HL-60/S4 treated with phorbol 12-myristate 13-acetate at 8.2 ng/mL for 4 days and 3 days (cell line): ENCODE measurements around the gene TMED5.
"Not testable (repeated sequence)": the region's sequence is repeated elsewhere in the genome, so short reads cannot be mapped to it uniquely, and the experiment has no call there.

Experiments
- in situ Hi-C: fragments of 300-500 bp; cut with MboI; formaldehyde crosslinking; loops from 2 replicates; pipeline ENCODE4 v1.15.0; 2022; ENCODE audit warnings: low sequenced_read_pairs

Gene TMED5

GRCh38 chr1:93179886-93180722 is at the start of gene TMED5:
Gene TMED5 (minus strand): TSS chr1:93180413. CDS start chr1:93180242, 171 bp downstream.
- in situ Hi-C loops: no loop called here

- in situ Hi-C loops: no loop called here
These were observed 42.9 kb upstream of the TMED5 start for GRCh38 chr1:93223023-93223675.

GRCh38 chr1:93221913-93222312 is 41.7 kb upstream of the TMED5 start:
- in situ Hi-C loops: no loop called here

GRCh38 chr1:93220716-93221115 is 40.5 kb upstream of the TMED5 start:
- in situ Hi-C loops: not testable (repeated sequence)

- in situ Hi-C loops: no loop called here
These were observed 39.2 kb upstream of the TMED5 start for GRCh38 chr1:93219443-93219842.

- in situ Hi-C loops: no loop called here
These were observed 35.1 kb upstream of the TMED5 start for GRCh38 chr1:93215322-93215721.

GRCh38 chr1:93207211-93207610 is 27.0 kb upstream of the TMED5 start:
- in situ Hi-C loops: no loop called here

GRCh38 chr1:93206567-93206954 is 26.3 kb upstream of the TMED5 start:
- in situ Hi-C loops: no loop called here

- in situ Hi-C loops: no loop called here
These were observed 25.8 kb upstream of the TMED5 start for GRCh38 chr1:93205892-93206566.

- in situ Hi-C loops: no loop called here
These were observed 20.5 kb upstream of the TMED5 start for GRCh38 chr1:93200714-93201113.

GRCh38 chr1:93200086-93200620 is 19.9 kb upstream of the TMED5 start:
- in situ Hi-C loops: no loop called here

- in situ Hi-C loops: no loop called here
These were observed 18.9 kb upstream of the TMED5 start for GRCh38 chr1:93199150-93199549.

- in situ Hi-C loops: no loop called here
These were observed 16.4 kb upstream of the TMED5 start for GRCh38 chr1:93196591-93196990.

GRCh38 chr1:93194231-93194990 is 14.2 kb upstream of the TMED5 start:
- in situ Hi-C loops: no loop called here

- in situ Hi-C loops: no loop called here
These were observed 10.2 kb upstream of the TMED5 start for GRCh38 chr1:93190432-93190831.

- in situ Hi-C loops: no loop called here
These were observed 6.5 kb upstream of the TMED5 start for GRCh38 chr1:93186667-93187066.

GRCh38 chr1:93180723-93181613 is 755 bp upstream of the TMED5 start, which contains the start of gene CCDC18:
Gene CCDC18 (plus strand): TSS chr1:93180724. CDS start chr1:93183362, 2,638 bp downstream.
- in situ Hi-C loops: no loop called here

GRCh38 chr1:93178418-93178817 is 1.8 kb downstream of the TMED5 start:
- in situ Hi-C loops: no loop called here

GRCh38 chr1:93177991-93178390 is 2.2 kb downstream of the TMED5 start:
- in situ Hi-C loops: no loop called here

- in situ Hi-C loops: not testable (repeated sequence)
These were observed 5.6 kb downstream of the TMED5 start for GRCh38 chr1:93174638-93175037.
